ENCODE results near the gene TRHDE.

GRCh38 chr12:72540811-72541210, 268.6 kb downstream of the TRHDE start:
- TF ChIP-seq POLR2A (IDR thresholded peaks at IDR 0.05), result no peak
- TF ChIP-seq CTCF (IDR thresholded peaks at IDR 0.05), result no peak

Data from breast epithelium (tissue), 3 donors.